GM21529 (cell line): Measurements from ENCODE around the gene ROM1.
"Not testable (repeated sequence)": the region's sequence is repeated elsewhere in the genome, so short reads cannot be mapped to it uniquely, and the experiment has no call there.

Experiments
- ATAC-seq: cut with Tn5 transposase; IDR thresholded peaks from one replicate; pipeline ENCODE4 v1.9.1; 2021; ENCODE audit not compliant: unreplicated experiment

ROM1 gene

DNA sequence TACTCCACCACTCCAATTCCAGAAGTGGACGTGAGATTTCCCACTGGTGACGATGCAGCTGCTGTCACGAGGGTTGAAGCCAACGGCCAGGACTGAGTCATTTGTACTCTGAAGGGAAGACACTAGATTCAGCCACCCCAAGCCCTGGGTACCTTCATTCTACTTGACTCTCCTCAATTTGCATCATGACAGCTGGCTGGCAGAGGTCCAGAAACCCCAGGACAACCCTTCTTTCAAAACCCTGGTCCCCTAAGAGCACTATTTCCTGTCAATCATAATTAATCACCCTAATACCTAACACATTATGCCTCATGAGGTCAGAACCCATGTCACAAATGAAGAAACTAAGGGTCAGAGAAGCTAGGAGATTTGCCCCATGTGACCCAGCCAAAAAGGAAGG lies 5.3 kb upstream of the ROM1 start:
- no peak for ATAC-seq

DNA sequence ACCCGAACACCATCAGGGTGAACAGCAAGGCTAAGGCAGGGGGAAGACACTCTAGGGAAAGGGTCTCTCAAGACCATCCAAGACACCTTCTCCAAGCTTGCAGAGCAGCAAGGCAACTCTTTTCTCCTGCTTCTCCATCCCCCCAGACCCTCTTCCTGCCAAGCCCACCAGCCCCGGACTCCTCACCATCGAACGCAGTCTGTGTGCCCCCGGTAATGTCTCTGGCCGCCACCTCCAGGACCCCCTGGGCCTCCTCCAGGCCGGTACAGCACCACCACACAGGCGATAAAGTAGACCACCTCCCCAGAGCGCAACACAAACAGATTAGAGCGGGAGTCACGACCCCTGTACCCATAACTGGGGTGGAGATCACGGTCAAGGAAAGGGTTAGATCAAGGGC lies 4.3 kb upstream of the ROM1 start:
- ATAC-seq, result no peak

DNA sequence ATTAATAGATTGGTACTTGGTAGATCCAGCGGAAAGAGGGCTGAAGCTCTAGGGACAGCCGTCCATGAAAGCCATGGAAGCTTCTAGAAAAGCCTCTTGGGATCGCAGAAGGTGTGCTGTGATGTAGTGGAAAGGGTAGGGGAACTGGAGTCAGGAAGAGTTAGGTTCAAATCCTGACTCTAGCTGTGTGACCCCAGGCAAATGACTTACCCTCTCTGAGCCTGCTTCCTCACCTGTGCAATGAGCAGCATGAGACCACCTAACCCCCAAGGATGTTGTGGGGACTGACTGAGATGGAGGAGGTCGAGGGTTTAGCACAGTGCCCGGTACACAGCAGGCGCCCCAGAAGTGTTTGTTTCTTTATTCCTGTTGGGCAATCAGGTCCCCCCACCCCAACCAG lies 2.7 kb upstream of the ROM1 start:
- no peak for ATAC-seq

DNA sequence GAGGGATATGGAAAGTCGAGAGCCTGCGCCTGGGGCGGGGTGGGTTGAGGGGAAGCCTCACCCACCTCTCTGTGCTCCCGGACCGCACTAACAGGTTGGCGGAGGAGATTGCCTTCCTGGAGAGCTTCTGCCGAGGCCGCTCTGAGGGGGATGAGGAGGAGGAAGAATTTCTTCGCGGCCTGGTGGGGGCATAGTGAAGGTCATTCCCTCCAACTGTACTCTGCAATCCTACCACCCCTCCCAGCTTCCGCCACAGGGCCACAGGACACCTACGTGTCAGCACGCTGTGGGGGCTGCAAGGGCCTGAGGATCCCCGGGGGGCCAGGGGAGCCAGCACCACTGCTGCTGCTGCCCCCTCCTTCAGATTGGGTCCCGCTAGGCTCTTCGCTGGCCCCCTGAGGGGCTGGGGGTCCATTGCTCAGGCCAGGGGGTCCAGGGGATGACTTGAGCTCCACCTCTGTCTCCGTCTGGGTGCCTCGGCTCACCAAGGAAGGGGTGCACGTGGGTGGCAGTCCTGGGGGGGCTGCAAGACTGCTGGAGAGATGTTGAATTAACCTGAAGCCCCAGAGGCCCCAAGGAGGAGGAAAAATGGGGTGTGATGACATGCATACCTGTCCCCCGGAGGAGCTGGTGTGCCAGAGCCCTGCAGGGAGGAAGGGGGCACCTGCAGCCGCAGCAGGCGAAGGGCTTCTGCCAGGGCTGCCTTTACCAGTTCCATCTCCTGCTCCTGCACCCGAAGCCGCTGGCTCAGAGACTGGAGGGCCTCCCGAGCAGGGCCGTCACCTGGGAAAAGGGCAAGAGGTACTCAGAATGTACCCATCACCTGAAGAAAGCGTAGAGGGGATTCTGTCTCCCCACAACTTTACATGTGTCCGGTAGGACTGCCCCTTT lies 2.0 kb upstream of the ROM1 start:
- no peak for ATAC-seq

DNA sequence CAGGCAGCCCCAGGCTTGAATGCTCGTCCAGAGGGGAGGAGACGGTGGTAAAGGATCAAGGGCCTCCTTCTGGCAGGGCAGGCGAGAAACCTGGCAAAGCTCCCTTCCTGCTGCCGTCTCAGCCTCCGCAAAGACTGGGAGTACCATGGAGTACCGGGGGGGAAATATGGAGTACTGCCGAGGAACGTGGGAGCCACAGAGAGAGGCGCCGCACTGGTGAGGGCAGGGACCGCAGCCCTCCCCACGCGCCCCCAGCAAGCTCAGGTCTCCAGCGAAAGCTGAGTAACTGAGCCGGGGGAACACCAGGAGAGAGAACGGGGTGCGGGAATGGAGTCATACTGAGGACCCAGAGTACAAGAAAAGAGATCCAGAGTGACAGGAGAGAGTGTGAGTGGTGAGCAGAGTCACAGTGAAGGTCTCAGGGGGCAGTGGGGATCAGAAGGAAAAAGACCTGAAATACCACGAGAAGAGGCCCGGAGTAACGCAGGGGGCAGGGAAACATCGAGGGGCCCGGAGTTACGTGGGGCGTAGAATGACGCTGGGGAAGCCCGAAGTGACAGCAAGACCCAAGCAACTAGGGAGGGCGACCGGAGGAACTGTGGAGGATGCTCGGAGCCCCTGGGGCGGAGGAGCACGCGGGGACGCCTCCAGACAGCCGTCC lies 1.2 kb upstream of the ROM1 start:
- ATAC-seq, result peak; percentile 13

DNA sequence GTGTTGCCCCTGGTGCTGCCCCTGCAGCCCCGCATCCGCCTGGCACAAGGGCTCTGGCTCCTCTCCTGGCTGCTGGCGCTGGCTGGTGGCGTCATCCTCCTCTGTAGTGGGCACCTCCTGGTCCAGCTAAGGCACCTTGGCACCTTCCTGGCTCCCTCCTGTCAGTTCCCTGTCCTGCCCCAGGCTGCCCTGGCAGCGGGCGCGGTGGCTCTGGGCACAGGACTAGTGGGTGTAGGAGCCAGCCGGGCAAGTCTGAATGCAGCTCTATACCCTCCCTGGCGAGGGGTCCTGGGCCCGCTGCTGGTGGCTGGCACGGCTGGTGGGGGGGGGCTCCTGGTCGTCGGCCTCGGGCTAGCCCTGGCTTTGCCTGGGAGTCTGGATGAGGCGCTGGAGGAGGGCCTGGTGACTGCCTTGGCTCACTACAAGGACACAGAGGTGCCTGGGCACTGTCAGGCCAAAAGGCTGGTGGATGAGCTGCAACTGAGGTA lies 278 bp downstream of the ROM1 start:
- ATAC-seq, result no peak

DNA sequence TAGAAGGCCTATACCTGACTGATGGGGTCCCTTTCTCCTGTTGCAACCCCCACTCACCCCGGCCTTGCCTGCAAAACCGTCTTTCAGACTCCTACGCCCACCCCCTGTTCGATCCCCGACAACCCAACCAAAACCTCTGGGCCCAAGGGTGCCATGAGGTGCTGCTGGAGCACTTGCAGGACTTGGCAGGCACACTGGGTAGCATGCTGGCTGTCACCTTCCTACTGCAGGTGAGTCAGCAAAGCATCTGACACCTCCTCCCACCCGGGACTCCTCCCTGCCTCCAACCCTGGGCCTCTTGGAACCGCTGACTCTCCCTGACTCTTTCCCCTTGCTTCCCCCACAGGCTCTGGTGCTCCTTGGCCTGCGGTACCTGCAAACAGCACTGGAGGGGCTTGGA lies 1.2 kb downstream of the ROM1 start:
- ATAC-seq, result no peak

DNA sequence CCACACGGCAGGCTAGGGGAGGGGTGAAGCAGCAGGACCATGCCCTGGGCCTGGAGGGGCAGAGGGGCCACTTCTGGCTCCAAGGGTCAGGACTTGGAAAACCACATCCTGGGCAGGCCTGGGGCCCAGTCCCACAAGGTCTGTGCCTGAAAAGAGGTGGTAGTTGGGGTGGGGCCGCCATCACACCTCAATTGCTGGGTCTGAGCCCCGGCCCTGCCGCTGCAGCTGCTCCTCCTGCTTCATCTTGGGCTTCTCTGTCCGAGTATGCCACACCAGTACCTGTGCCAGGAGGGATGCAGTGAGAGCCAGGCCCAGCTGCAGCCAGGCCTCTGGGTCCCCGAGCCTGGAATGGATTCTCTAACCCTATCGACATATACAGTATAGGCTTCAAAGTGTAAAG lies 2.5 kb downstream of the ROM1 start:
- ATAC-seq, result no peak

DNA sequence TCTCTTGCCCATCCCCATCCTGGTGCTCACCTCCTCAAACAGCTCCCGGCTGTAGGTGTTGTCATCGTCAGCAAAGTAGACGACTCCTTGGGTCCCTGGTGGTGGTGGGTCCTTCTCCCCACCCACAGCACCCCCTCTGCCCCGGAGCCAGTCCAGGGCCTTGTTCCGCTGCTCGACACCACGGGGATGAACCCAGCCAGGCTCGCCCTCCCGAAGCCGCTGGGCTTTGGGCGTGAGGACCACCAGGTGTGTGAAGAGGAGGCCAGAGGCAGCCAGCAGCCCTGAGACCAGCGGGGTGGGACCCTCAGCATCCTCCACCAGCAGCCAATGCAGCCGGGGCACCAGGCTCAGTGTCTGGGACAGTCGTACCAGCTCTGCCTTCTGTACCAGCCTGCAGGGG lies 3.9 kb downstream of the ROM1 start:
- ATAC-seq, result not testable (repeated sequence)

DNA sequence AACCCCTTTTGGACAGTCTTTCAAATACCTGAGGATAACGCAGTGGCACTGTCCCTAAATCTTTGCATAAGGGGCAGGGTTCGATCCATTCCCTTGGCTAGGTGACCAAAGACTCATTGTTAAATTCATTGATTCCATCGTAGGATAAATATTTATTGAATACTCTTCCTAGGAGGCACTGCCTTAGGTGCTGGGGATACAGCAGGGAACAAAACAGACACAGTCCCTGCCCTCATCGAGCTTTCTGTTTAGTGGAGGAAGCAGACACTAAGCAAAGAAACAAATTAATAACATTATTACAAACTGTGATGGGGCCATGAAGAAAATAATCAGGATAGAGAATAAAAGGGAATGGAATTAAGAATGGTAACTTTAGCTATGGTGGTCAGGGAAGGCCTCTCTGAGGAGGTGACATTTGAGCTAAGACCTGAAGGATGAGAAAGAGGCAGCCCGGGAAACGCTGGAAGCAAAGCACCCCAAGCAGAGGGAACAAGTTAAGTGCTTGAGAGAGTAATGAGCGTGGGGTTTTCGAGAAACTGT lies 8.0 kb downstream of the ROM1 start:
- ATAC-seq, result no peak

DNA sequence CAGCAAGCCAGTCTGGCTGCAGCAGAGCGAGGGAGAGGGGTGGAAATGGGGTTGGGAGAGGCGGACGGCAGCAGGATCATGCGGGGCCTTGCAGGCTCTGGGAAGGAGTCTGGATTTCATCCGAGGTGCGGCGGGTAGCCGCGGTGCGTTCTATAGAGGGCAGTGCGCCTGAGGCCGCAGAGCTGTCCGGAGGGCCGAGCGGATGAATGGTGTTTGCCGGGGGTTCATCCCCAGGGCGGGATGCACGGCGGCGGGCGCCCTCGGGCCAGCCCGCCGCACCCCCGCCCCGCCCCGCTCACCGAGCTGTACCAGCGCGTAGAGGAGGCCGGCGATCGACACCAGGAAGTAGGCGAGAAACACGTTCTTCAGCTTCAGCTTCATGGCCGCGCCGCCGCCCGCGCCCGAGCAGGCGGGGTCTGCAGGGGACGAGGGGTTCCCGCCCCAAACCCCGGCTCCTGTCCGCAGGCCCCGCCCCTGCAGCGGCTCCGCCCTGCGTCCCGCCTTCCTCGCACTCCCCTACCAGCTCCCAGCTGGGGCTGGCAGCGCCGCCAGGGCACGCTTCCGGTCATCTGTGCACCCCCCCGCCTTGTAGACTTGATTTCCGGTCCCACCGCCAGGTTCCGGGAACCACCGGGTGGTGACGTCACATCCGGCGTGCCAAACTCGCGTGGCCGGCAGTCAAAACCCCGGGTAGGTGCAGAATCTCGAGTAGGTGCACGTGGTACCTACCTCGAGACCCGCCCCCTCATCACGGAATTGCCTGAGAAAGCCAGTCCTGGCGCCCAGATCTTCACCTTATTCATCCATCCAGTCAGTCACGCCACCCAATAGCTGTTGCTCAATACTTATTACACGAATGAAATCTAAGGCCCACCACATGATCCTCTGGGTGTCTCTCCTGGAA lies 8.8 kb downstream of the ROM1 start, which contains the start of gene B3GAT3:
B3GAT3 (minus strand) TSS at position 420 of the 904 bp plus-strand sequence; CDS start at position 381, 39 bp downstream.
- ATAC-seq, result peak; percentile 91

DNA sequence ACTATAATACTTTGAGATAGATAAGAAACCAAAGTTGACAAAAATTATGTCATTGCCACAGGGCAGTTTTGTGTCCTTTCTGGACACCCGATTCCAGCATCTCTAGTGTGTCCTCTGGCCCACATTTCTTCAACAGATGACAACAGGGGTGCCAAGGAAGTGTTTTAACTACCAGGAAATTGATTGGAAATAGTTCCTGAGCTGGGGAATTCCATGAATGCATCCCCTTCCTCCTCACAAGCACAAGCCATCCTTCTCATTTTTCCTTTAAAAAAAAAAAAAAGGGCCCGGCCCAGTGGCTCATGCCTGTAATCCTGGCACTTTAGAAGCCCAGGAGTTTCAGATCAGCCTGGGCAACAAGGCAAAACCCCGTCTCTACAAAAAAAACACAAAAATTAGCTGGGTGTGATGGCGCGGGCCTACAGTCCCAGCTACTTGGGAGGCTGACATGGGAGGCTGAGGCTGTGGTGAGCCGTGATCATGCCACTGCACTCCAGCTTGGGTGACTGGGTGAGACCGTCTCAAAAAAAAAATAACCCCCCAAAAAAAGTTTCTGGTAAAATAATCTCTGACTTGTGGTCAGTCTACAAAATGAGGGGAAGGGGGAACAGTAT lies 9.5 kb downstream of the ROM1 start:
- ATAC-seq, result no peak

DNA sequence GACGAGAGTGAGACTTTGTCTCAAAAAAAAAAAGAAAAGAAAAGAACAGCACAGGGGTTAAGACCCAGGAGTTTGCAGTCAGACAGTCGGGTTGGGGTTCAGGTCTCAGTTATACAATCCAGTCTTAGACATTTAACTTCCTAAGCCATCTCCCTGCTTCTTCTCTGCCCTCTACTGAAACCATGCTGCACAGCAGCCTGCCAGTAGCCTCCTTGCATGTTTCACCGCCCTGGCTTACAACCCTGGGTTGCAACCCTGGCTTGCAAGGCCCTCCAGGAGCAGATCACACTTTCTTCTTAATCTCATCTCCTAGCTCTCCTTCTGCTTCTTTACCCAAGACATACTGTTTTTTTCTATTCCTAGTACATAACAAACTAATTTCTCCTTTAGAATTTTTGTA lies 14.7 kb downstream of the ROM1 start:
- no peak for ATAC-seq

DNA sequence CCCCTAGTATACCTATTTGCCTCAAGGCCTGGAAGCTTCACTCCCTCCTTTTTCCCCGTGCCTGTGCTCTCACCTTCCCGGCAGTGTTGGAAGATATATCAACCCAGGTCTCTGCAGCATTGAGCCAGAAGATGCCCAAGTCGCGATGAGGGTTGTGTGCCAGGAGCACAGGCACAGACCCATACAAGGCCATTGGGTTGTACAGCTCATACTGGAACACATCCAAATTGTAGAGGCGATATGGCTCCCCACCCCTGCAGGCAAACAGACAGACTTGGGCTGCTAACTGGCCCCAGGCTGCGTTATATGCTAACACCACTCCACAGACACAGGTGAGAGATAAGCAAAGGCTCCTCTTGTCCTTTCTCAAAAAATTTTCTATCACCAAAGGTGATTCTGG lies 19.4 kb downstream of the ROM1 start:
- ATAC-seq, result no peak

DNA sequence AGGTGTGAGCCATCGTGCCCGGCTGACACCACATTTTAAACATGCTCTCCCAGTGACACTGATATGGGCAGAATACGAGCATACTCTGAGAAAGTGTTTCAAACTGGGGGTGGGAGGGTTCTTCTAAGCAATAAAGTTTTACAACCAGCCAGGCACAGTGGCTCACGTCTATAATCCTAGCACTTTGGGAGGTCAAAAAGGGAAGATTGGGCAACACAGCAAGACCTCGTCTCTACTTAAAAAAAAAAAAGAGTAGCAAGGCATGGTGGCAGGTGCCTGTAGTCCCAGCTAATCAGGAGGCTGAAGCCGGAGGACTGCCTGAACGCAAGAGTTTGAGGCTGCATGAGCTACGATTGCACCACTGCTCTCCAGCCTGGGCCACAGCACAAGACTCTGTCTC lies 31.2 kb downstream of the ROM1 start:
- ATAC-seq, result no peak

DNA sequence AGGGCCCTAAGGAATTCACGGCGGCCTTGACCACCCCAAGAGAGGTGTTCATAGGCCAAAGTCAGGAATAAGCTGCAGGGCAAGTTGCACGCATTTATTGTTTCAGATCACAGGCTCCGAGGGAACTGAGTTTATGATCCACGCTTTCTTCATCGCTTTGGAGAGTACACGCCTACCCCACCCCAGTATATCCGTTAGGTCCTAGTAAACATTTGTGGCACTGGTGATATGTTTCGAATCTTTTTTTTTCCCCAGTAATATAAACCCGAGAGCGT lies 32.6 kb downstream of the ROM1 start:
- no peak for ATAC-seq

DNA sequence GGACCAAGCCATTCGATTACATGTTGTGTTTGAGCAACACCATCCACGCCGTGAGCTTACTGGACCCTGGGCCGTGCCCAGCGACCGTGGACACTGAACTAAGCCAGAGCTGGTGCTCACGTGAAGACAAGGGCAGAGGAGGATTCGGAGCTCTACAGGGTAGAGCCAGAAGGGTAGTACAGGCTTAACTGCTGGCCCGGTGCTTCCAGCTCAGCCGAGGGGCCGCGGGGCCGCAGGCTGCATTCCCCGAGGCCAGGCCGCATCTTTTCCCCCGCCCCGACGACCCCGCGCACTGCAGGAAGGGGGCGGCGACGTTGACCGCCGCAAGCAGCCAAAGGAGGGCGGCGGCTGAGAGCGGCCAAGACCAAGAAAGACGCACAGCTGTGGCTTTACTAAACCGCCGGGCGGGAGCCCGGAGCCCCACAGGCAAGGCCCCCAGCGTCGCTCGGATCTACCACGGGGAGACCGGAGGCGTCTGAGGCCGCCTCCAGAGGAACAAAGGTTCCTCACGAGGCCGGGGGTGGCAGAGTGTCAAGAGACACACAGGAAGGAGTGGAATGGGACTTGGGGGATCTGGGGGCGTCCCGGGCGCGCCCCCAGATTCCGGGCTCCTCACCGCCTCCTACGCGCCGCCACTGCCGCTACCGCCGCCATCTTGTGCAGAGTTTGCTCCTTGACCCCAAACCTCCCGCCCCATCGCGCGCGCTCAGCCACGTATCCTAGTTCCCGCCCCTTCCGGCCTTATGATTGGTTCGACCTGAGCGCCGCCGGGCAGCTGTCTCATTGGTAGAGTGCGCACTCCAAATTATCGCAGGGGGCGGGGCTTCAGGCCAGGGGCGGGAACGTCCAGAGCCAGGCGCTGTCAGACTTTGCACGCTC lies 33.1 kb downstream of the ROM1 start, which contains the start of gene GANAB:
GANAB (minus strand) TSS at position 668 of the 879 bp plus-strand sequence; CDS start at position 654, 14 bp downstream.
- ATAC-seq, result peak; percentile 95

DNA sequence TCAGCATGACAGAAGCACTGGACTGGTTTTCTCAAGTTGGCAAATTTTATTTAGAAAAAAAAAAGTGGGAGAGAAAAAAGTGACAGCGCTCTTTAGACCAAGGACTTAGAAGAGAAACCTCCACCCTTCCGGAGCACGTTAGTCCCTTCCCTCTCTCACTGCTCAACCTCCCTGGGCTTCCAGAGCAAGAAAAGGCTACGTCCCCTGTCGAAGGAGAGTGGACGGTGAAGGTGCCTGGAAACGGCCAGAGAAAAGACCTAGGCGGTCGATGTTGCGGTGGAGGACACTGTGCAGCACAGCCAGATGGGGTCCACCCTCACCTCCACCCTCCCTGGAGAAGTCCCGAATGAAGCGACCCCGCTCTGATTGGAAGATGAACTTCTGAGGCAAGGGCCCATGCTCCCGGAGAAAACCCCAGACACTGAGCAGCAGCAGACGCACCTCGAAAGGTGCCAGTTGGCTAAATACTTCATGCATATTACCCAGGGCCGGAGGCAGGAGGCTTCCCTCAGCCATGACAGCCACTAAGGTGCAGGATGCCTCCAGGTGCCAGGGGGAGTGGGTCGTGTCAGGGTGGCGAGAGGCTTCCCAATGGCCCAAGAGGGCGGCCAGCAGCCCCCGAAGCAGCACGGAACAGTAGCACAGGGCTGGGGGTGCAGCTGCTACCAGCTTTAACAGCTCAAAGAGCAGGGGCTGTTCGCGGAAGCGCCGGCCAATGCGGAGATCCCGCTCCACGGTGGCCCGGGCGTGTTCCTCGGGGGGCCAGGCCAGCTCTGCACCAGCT lies 34.0 kb downstream of the ROM1 start:
- ATAC-seq, result peak; percentile 1

DNA sequence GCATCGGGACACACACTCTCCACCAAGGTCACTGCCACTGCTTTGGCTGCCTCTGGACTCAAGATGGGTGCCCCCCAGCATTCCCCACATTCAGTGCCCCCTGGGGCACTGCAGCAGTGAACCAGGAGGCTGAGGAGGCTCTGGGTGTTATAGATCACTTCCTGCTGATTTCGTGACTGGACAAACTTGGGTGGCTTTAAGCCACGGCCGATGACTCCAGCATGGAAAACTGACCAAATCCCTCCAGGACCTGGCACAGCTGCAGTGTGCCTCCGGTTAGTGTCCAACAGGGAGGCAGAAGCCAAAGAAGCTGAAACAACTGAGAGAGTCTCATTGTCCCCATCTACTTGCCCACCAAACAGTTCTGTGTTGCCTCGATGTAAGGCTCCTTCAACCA lies 34.5 kb downstream of the ROM1 start:
- no peak for ATAC-seq
